KMS-11 (cell line): ENCODE results near the gene TAF5.
"Not testable (repeated sequence)": the region's sequence is repeated elsewhere in the genome, so short reads cannot be mapped to it uniquely, and the experiment has no call there.

Experiments used
- H2AFZ ChIP-seq: fragments of 200-600 bp; sonication (generic); 2 replicates; pipeline ENCODE4 v1.6.1; 2016; ENCODE audit warnings: antibody characterized with exemption, mixed run types, low read depth
- H3K27ac ChIP-seq: fragments of 200-600 bp; sonication (generic); 2 replicates; pipeline ENCODE4 v1.6.1; 2016; ENCODE audit warnings: mild to moderate bottlenecking, mixed run types
- H3K27me3 ChIP-seq: fragments of 200-600 bp; sonication (generic); 2 replicates; pipeline ENCODE4 v1.6.1; 2017; ENCODE audit warnings: mild to moderate bottlenecking, low read depth, mixed run types, moderate library complexity; ENCODE audit not compliant: insufficient read depth
- H3K36me3 ChIP-seq: fragments of 200-600 bp; sonication (generic); 2 replicates; pipeline ENCODE4 v1.6.1; 2017; ENCODE audit warnings: mild to moderate bottlenecking, mixed run types; ENCODE audit not compliant: insufficient read depth
- H3K4me1 ChIP-seq: fragments of 200-600 bp; sonication (generic); 2 replicates; pipeline ENCODE4 v1.6.1; 2016; ENCODE audit warnings: mild to moderate bottlenecking, low read depth, mixed run types; ENCODE audit not compliant: poor library complexity, severe bottlenecking
- H3K4me2 ChIP-seq: fragments of 200-600 bp; sonication (generic); 2 replicates; pipeline ENCODE4 v1.7.0; 2016; ENCODE audit warnings: mild to moderate bottlenecking, mixed run types
- H3K4me3 ChIP-seq: fragments of 200-600 bp; sonication (generic); IDR thresholded peaks from 2 replicates; pipeline ENCODE4 v1.6.1; 2017; ENCODE audit warnings: low read depth, low read length, mixed read lengths; ENCODE audit not compliant: insufficient read depth
- H3K79me2 ChIP-seq: fragments of 200-600 bp; sonication (generic); 2 replicates; pipeline ENCODE4 v1.6.1; 2016; ENCODE audit warnings: low read depth, mixed run types; ENCODE audit not compliant: insufficient read depth
- H3K9ac ChIP-seq: fragments of 200-600 bp; sonication (generic); 2 replicates; pipeline ENCODE4 v1.6.1; 2016; ENCODE audit warnings: mild to moderate bottlenecking, mixed run types
- H4K20me1 ChIP-seq: fragments of 200-600 bp; sonication (generic); 2 replicates; pipeline ENCODE4 v1.6.1; 2016; ENCODE audit warnings: mild to moderate bottlenecking, mixed run types; ENCODE audit not compliant: insufficient read depth
- TF ChIP-seq, protein P1 (sequence below): fragments of 200-600 bp; sonication (generic); conservative IDR thresholded peaks from 2 replicates; pipeline ENCODE4 v1.6.1; 2017; ENCODE audit warnings: low read depth, mild to moderate bottlenecking, antibody characterized with exemption, low read length, moderate library complexity, mixed read lengths

The TAF5 gene

DNA sequence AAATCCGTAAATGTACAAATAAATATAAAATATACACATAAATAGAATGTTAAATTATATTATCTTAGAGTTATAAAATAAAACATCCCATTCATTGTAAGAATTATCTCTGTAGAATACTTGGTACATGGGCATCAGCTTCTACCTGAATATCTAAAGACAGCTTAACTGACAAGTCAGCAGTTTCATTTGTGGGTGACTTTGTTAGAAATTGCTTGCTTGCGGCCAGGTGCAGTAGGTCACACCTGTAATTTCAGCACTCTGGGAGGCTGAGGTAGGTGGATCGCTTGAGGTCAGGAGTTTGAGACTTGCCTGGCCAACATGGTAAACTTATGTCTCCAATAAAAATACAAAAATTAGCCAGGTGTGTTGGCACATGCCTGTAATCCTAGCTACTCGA is 31.4 kb upstream of the TAF5 start:
- Histone ChIP-seq H3K4me2 (no peak overlapping the region), H2AFZ (no peak overlapping the region), H4K20me1 (no peaks in the 10 kb centered on the region), H3K27ac (no peak overlapping the region), H3K79me2 (no peaks in the 10 kb centered on the region), H3K4me3 (no peak overlapping the region), H3K4me1 (peaks cover 9% of the 10 kb centered on the region), H3K9ac (no peak overlapping the region), H3K36me3 (no peaks in the 10 kb centered on the region), H3K27me3 (no peaks in the 10 kb centered on the region)
- TF ChIP-seq, protein P1, sequence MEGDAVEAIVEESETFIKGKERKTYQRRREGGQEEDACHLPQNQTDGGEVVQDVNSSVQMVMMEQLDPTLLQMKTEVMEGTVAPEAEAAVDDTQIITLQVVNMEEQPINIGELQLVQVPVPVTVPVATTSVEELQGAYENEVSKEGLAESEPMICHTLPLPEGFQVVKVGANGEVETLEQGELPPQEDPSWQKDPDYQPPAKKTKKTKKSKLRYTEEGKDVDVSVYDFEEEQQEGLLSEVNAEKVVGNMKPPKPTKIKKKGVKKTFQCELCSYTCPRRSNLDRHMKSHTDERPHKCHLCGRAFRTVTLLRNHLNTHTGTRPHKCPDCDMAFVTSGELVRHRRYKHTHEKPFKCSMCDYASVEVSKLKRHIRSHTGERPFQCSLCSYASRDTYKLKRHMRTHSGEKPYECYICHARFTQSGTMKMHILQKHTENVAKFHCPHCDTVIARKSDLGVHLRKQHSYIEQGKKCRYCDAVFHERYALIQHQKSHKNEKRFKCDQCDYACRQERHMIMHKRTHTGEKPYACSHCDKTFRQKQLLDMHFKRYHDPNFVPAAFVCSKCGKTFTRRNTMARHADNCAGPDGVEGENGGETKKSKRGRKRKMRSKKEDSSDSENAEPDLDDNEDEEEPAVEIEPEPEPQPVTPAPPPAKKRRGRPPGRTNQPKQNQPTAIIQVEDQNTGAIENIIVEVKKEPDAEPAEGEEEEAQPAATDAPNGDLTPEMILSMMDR: no peak

DNA sequence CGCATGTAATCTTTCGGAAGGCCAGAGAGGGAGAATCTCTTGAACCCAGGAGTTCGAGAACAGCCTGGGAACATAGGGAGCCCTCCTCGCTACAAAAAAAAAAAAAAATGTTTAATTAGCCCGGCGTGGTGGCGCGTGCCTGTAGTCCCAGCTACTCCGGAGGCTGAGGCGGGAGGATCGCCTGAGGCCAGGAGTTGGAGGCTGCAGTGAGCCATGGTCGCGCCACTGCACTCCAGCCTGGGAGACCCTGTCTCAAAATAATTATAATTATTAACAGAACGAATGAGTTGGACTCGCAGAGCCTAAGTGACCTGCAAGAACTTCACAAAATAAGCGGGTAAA is 17.6 kb upstream of the TAF5 start:
- Histone ChIP-seq H4K20me1 (no peaks in the 10 kb centered on the region), H3K79me2 (peaks cover 14% of the 10 kb centered on the region), H2AFZ (peak overlapping the region; percentile 100), H3K4me2 (peak overlapping the region; percentile 72), H3K36me3 (peaks cover 5% of the 10 kb centered on the region; the same call in 1 of the 2 replicates), H3K27ac (peak overlapping the region; percentile 62), H3K4me3 (no peak overlapping the region), H3K27me3 (no peaks in the 10 kb centered on the region), H3K4me1 (peaks cover 11% of the 10 kb centered on the region), H3K9ac (peak overlapping the region; percentile 72; the same call in 1 of the 2 replicates)
- TF ChIP-seq, protein P1: no peak

DNA sequence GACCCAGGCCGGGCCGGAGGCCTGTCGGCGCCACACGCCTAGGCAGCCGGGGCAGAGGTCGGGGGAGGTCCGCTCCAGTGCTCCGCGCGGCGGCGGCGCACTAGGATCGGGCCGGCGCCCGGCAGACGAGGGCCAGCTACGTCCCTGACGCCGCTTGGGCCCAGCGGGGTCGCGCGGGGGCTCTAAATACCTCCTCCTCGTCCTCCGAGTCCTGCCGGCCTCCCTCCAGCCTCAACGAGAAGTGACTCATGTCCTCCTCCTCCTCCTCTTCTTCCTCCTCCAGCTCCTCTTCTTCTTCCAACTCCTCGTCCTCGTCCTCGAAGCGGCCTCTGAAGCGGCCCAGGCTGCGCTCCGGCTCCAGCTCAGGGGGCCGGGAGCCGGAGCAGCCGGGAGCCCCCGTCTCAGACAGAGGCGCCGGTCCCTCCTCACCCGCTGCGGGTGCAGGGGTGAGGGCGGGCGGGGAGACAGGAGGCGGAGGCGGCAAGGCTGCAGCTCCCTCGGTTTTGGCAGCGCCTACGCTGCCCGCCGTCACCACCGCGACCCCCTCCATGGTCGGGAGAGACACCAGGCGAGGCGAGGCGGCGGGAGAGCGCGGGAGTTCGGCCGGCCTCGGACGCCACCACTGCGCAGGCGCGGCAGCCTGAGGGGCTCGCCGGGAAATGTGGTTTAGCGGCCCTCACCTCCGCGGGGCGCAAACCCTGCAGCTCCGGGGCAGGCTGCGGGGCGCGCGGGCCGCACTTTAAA is 17.1 kb upstream of the TAF5 start, which contains the start of gene PCGF6:
Gene PCGF6, minus strand, starts transcription at position 624 of the 744 bp plus-strand sequence. Its CDS starts 74 bp downstream, at position 550.
- Histone ChIP-seq H3K27me3 (no peaks in the 10 kb centered on the region), H3K9ac (peak within 1 kb of the TSS; percentile 72; the same call in 1 of the 2 replicates), H4K20me1 (no peaks in the 10 kb centered on the region), H3K79me2 (peaks cover 14% of the 10 kb centered on the region), H3K4me1 (peaks cover 11% of the 10 kb centered on the region), H2AFZ (peak within 1 kb of the TSS; percentile 100), H3K27ac (peak within 1 kb of the TSS; percentile 62), H3K36me3 (peaks cover 5% of the 10 kb centered on the region; the same call in 1 of the 2 replicates), H3K4me2 (peak within 1 kb of the TSS; percentile 87), H3K4me3 (no peak within 1 kb of the TSS)
- TF ChIP-seq, protein P1: no peak

DNA sequence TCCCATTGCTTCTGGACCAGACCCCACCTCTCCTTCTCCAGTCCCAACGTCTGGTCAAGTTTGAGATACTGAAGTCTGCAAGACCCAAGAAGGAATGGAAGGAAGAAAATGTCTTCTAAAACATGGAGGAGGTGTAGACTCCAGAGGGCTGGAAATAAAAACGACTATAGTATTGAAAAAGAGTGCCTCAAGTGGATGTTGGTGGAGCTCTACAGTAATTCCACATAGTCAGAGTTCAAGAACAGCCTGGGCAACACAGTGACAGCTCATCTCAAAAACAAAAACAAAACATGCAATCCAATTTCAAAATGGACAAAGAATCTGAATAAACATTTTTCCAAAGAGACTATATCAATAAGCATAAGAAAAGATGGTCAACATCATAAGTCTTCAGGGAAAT is 14.5 kb upstream of the TAF5 start:
- Histone ChIP-seq H3K36me3 (peaks cover 2% of the 10 kb centered on the region; the same call in 1 of the 2 replicates), H3K4me1 (peaks cover 11% of the 10 kb centered on the region), H3K27ac (no peak overlapping the region), H2AFZ (no peak overlapping the region), H3K4me3 (no peak overlapping the region), H4K20me1 (no peaks in the 10 kb centered on the region), H3K79me2 (peaks cover 14% of the 10 kb centered on the region), H3K27me3 (no peaks in the 10 kb centered on the region), H3K4me2 (no peak overlapping the region), H3K9ac (no peak overlapping the region)
- TF ChIP-seq, protein P1: no peak

DNA sequence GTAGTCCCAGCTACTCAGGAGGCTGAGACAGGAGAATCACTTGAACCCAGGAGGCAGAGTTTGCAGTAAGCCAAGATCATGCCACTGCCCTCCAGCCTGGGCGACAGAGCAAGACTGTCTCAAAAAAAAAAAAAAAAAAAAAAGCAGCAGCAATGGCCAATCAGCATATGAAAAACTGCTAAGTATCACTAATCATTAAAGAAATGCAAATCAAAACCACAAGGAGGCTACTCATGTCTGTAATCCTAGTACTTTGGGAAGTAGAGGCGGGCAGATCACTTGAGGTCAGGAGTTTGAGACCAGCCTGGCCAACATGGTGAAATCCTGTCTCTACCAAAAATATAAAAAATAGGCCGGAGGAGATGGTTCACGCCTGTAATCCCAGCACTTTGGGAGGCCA is 13.2 kb upstream of the TAF5 start:
- not testable (repeated sequence) for H3K79me2 ChIP-seq, H2AFZ ChIP-seq, H3K4me3 ChIP-seq, H3K4me2 ChIP-seq, H3K9ac ChIP-seq, H3K27ac ChIP-seq, H3K27me3 ChIP-seq, H3K36me3 ChIP-seq, H4K20me1 ChIP-seq
- peaks cover 11% of the 10 kb centered on the region for H3K4me1 ChIP-seq
